GM11168 (cell line): Measurements from ENCODE around the gene ATP13A2.
"Not testable (repeated sequence)": the region's sequence is repeated elsewhere in the genome, so short reads cannot be mapped to it uniquely, and the experiment has no call there.

Experiments
- in situ Hi-C: fragments of 300-500 bp; cut with MboI; formaldehyde crosslinking; loops from one replicate; pipeline ENCODE4 v1.12.0; 2022; ENCODE audit warnings: low sequenced_read_pairs; ENCODE audit not compliant: unreplicated experiment

Gene ATP13A2

GRCh38 chr1:16967962-16968361 lies 43.8 kb downstream of the ATP13A2 start:
- in situ Hi-C loops: no loop called here

GRCh38 chr1:16967095-16967575 lies 44.6 kb downstream of the ATP13A2 start:
- in situ Hi-C loops: no loop called here

GRCh38 chr1:16966282-16966681 lies 45.4 kb downstream of the ATP13A2 start:
- in situ Hi-C loops: no loop called here

GRCh38 chr1:16965486-16966067 lies 46.2 kb downstream of the ATP13A2 start:
- in situ Hi-C loops: no loop called here

- in situ Hi-C loops: not testable (repeated sequence)
Observed at GRCh38 chr1:16964169-16964568, 47.6 kb downstream of the ATP13A2 start.

GRCh38 chr1:16961297-16962133 lies 50.2 kb downstream of the ATP13A2 start:
- in situ Hi-C loops: no loop called here

- in situ Hi-C loops: no loop called here
Observed at GRCh38 chr1:16960560-16961296, 51.0 kb downstream of the ATP13A2 start.

- in situ Hi-C loops: loop anchor here (10.0 kb wide), 1 partner anchor 86 kb away; no protein-coding TSS in a partner anchor
Observed at GRCh38 chr1:16958475-16958874, 53.3 kb downstream of the ATP13A2 start.

- in situ Hi-C loops: loop anchor here (10.0 kb wide), 1 partner anchor 87 kb away; no protein-coding TSS in a partner anchor
Observed at GRCh38 chr1:16957731-16958130, 54.0 kb downstream of the ATP13A2 start.

- in situ Hi-C loops: loop anchor here (10.0 kb wide), 1 partner anchor 88 kb away; no protein-coding TSS in a partner anchor
Observed at GRCh38 chr1:16956775-16957174, 55.0 kb downstream of the ATP13A2 start.

GRCh38 chr1:16955186-16955585 lies 56.5 kb downstream of the ATP13A2 start:
- in situ Hi-C loops: loop anchor here (10.0 kb wide), 1 partner anchor 90 kb away; no protein-coding TSS in a partner anchor

GRCh38 chr1:16954579-16954978 lies 57.1 kb downstream of the ATP13A2 start:
- in situ Hi-C loops: loop anchor here (10.0 kb wide), 1 partner anchor 90 kb away; no protein-coding TSS in a partner anchor

GRCh38 chr1:16952376-16952775 lies 59.4 kb downstream of the ATP13A2 start:
- in situ Hi-C loops: loop anchor here (10.0 kb wide), 1 partner anchor 92 kb away; no protein-coding TSS in a partner anchor

GRCh38 chr1:16949026-16949425 lies 62.7 kb downstream of the ATP13A2 start:
- in situ Hi-C loops: not testable (repeated sequence)

- in situ Hi-C loops: not testable (repeated sequence)
Observed at GRCh38 chr1:16948282-16948891, 63.3 kb downstream of the ATP13A2 start.

- in situ Hi-C loops: no loop called here
Observed at GRCh38 chr1:16946646-16947045, 65.1 kb downstream of the ATP13A2 start.

- in situ Hi-C loops: not testable (repeated sequence)
Observed at GRCh38 chr1:16946185-16946584, 65.5 kb downstream of the ATP13A2 start.

GRCh38 chr1:16945512-16945911 lies 66.2 kb downstream of the ATP13A2 start:
- in situ Hi-C loops: not testable (repeated sequence)

GRCh38 chr1:16944038-16944437 lies 67.7 kb downstream of the ATP13A2 start:
- in situ Hi-C loops: loop anchor here (5.0 kb wide), 1 partner anchor 322 kb away; no protein-coding TSS in a partner anchor
